ENCODE results near the gene EMC10.
"Not testable (repeated sequence)": the region's sequence is repeated elsewhere in the genome, so short reads cannot be mapped to it uniquely, and the experiment has no call there.

Gene EMC10

GRCh38 chr19:50432221-50433028, 43.9 kb upstream of the EMC10 start, which contains the start of gene MYBPC2:
MYBPC2 (plus strand) TSS chr19:50432892; CDS start chr19:50432954, 62 bp downstream.
- TF ChIP-seq, protein P1, sequence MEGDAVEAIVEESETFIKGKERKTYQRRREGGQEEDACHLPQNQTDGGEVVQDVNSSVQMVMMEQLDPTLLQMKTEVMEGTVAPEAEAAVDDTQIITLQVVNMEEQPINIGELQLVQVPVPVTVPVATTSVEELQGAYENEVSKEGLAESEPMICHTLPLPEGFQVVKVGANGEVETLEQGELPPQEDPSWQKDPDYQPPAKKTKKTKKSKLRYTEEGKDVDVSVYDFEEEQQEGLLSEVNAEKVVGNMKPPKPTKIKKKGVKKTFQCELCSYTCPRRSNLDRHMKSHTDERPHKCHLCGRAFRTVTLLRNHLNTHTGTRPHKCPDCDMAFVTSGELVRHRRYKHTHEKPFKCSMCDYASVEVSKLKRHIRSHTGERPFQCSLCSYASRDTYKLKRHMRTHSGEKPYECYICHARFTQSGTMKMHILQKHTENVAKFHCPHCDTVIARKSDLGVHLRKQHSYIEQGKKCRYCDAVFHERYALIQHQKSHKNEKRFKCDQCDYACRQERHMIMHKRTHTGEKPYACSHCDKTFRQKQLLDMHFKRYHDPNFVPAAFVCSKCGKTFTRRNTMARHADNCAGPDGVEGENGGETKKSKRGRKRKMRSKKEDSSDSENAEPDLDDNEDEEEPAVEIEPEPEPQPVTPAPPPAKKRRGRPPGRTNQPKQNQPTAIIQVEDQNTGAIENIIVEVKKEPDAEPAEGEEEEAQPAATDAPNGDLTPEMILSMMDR (IDR thresholded peaks at IDR 0.05; ENCODE audit: insufficient read depth, low read depth, low read length, missing control alignments), result no peak
- peak within 1 kb of the TSS; percentile 53 for H3K4me3 ChIP-seq (ENCODE audit: low read depth, low read length)
- peak; percentile 53 for DNase-seq (ENCODE audit: low read depth)

DNA sequence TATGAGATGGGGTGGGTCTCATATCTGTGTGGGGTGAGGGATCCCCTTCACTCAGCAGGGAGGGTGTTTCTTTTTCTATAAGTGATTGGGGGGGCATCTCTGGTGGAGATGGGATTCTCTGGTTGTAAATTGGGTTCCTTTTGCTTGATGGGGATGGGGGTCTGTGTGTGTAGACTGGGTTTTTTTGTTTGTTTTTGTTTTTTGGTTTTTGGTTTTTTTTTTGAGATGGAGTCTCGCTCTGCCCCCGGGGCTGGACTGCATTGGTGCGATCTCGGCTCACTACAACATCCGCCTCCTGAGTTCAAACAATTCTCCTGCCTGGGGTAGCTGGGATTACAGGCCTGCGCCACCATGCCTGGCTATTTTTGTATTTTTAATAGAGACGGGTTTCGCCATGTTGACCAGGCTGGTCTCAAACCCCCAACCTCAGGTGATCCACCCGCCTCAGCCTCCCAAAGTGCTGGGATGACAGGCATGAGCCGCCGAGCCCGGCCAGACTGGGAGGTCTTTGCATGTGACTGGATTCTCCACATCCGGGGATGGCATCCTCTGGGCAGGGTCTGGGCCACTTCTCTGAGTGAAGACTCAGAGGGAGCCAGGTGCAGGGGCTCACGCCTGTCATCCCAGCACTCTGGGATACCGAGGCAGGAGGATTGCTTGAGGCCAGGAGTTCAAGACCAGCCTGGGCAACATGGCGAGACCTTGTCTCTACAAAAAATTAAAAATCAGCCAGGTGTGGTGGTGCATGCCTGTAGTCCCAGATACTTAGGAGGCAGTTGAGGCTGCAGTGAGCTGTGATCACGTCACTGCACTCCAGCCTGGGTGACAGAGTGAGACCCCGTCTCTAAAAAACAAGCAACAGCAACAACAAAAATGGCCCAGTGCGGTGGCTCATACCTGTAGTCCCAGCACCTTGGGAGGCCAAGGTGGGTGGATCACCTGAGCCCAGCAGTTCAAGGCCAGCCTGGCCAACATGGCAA, 42.8 kb upstream of the EMC10 start:
- H3K4me3 ChIP-seq (ENCODE audit: low read depth, low read length), result no peak overlapping the region
- no peak for DNase-seq (ENCODE audit: low read depth)
- TF ChIP-seq, protein P1 (IDR thresholded peaks at IDR 0.05; ENCODE audit: insufficient read depth, low read depth, low read length, missing control alignments), result no peak

- DNase-seq (ENCODE audit: low read depth), result peak; percentile 63
- TF ChIP-seq, protein P1 (IDR thresholded peaks at IDR 0.05; ENCODE audit: insufficient read depth, low read depth, low read length, missing control alignments), result no peak
- no peak overlapping the region for H3K4me3 ChIP-seq (ENCODE audit: low read depth, low read length)
Observed at GRCh38 chr19:50434525-50434924, 41.8 kb upstream of the EMC10 start.

DNA sequence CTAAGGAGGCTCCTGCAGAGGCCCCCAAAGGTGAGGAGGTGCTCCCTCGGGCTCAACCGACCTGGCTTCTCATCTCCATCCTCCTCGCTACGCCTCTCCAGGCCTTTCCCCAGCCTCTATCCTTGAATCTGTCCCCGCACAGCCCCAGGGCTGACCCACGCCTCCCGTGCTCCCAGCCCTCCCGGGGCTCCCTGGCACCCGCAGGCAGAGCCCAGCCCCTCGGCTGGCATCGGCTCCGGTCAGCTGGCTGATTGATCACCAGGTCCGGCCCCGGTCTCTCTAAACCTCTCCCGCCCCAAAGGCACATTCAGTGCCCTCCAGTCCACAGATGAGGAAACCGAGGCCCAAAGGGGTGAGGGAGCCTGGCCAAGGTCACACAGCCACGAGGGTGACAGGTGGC, 41.1 kb upstream of the EMC10 start:
- no peak overlapping the region for H3K4me3 ChIP-seq (ENCODE audit: low read depth, low read length)
- no peak for DNase-seq (ENCODE audit: low read depth)
- TF ChIP-seq, protein P1 (IDR thresholded peaks at IDR 0.05; ENCODE audit: insufficient read depth, low read depth, low read length, missing control alignments), result no peak

GRCh38 chr19:50435627-50436026, 40.7 kb upstream of the EMC10 start:
- TF ChIP-seq, protein P1 (IDR thresholded peaks at IDR 0.05; ENCODE audit: insufficient read depth, low read depth, low read length, missing control alignments), result no peak
- DNase-seq (ENCODE audit: low read depth), result no peak
- H3K4me3 ChIP-seq (ENCODE audit: low read depth, low read length), result no peak overlapping the region

- no peak for DNase-seq (ENCODE audit: low read depth)
- TF ChIP-seq, protein P1 (IDR thresholded peaks at IDR 0.05; ENCODE audit: insufficient read depth, low read depth, low read length, missing control alignments), result no peak
- no peak overlapping the region for H3K4me3 ChIP-seq (ENCODE audit: low read depth, low read length)
Observed at GRCh38 chr19:50437862-50438449, 38.4 kb upstream of the EMC10 start.

DNA sequence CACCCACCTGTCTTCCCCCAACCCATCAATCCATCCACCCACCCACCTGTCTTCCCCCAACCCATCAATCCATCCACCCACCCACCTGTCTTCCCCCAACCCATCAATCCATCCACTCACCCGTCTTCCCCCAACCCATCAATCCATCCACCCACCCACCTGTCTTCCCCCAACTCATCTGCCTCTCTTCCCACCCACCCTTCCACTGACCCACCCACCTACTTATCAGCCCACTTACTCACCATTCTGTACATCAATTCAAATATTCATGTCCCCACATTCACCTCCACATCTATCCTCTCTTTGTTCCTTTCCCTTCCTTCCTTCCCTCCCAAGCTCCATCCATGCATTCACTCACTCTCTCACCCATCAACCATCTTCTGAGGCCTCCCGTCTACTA, 37.2 kb upstream of the EMC10 start:
- not testable (repeated sequence) for H3K4me3 ChIP-seq (ENCODE audit: low read depth, low read length); DNase-seq (ENCODE audit: low read depth)

All from GM12865 (cell line).